ENCODE results near the gene PWWP2B.

DNA sequence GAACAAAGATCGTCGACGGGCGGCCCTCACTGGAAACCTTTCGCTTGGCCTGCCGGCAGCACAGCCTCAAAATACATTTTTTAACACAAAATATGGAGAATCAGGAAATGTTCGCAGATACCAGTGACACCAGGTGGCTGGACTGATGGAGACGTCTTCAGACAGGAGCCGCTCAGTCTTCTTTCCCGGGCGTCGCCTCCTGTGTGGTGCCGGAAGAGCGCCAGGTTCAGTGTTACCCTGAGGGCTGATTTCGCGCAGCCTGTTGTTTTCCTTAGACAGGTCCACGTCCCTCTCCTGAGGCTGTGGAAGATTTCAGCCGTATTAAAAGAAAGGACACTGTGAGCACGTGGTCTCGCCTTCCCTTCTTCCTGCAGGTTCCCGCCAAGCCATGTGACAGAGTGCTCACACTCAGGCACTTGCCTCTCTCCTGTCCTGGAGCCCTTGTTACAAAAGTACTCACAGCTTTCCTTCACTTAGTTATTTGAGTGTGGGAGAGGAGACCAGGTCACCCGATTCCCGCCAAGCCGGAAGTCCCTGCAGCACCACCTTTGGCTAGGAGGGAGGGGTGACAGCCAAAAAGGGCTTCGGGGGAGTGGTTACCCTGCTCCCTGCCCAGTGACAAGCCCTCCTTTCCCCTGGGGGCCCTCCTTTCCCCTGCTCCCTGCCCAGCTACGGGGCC lies 21.7 kb upstream of the PWWP2B start:
- TF ChIP-seq, protein P1, sequence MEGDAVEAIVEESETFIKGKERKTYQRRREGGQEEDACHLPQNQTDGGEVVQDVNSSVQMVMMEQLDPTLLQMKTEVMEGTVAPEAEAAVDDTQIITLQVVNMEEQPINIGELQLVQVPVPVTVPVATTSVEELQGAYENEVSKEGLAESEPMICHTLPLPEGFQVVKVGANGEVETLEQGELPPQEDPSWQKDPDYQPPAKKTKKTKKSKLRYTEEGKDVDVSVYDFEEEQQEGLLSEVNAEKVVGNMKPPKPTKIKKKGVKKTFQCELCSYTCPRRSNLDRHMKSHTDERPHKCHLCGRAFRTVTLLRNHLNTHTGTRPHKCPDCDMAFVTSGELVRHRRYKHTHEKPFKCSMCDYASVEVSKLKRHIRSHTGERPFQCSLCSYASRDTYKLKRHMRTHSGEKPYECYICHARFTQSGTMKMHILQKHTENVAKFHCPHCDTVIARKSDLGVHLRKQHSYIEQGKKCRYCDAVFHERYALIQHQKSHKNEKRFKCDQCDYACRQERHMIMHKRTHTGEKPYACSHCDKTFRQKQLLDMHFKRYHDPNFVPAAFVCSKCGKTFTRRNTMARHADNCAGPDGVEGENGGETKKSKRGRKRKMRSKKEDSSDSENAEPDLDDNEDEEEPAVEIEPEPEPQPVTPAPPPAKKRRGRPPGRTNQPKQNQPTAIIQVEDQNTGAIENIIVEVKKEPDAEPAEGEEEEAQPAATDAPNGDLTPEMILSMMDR (IDR thresholded peaks at IDR 0.05): no peak
- no peak for TF ChIP-seq POLR2A (IDR thresholded peaks at IDR 0.05)

Data from heart left ventricle (tissue), 13 donors.